K562 (cell line): ENCODE measurements around the gene GATC. TPM values are rescaled to one million over a fixed set of nuclear protein-coding genes. Genes with fewer than 3 reads are reported as not detected.

ENCODE experiments used
- ARID2 ChIP-seq: fragments of 450-650 bp; IDR thresholded peaks from 2 replicates; pipeline ENCODE4 v1.6.1; 2017; ENCODE audit warnings: antibody characterized with exemption, mild to moderate bottlenecking
- CHD2 ChIP-seq: IDR thresholded peaks from 2 replicates; pipeline ENCODE4 v1.6.1; 2011; ENCODE audit warnings: low read depth, low read length
- FOXP1 ChIP-seq: sonication (generic); formaldehyde crosslinking; IDR thresholded peaks from 2 replicates; pipeline ENCODE4 v1.8.0; 2022; ENCODE audit warnings: mild to moderate bottlenecking, missing genetic modification reagents
- POLR2AphosphoS5 ChIP-seq: IDR thresholded peaks from 2 replicates; pipeline ENCODE4 v1.6.1; 2011; ENCODE audit warnings: mild to moderate bottlenecking, low read depth, low read length, moderate library complexity; ENCODE audit not compliant: control insufficient read depth, insufficient read depth
- PRMT5 ChIP-seq: sonication (generic); formaldehyde crosslinking; IDR thresholded peaks from 2 replicates; pipeline ENCODE4 v1.5.0; 2020; ENCODE audit warnings: missing genetic modification reagents
- XRCC5 ChIP-seq: fragments of 200-400 bp; formaldehyde crosslinking; IDR thresholded peaks from 2 replicates; pipeline ENCODE4 v1.6.1; 2017; ENCODE audit warnings: low read depth, mild to moderate bottlenecking, low read length
- ZFX ChIP-seq: sonication (generic); formaldehyde crosslinking; IDR thresholded peaks from 2 replicates; pipeline ENCODE4 v1.8.0; 2022; ENCODE audit warnings: mild to moderate bottlenecking, missing genetic modification reagents, moderate library complexity
- ZNF444 ChIP-seq: fragments of 250-450 bp; sonication (Bioruptor Pico); IDR thresholded peaks from 2 replicates; pipeline ENCODE4 v1.4.0; 2020; ENCODE audit warnings: mild to moderate bottlenecking, moderate library complexity
- polyA plus RNA-seq, 8 experiments: library from polyadenylated mRNA; depleted of rRNA in 4 of 8; stranded (reverse) in 5 of 8; unstranded in 3 of 8; fragments of >200 nt; fragmentation: Nextera tagmentation in 2 of 8; fragmentation: Illumina TruSeq in 1 of 8; extraction: Ambion mirVana in 2 of 8; extraction: Trizol in 1 of 8; gene quantifications; 2 replicates each; pipeline versions ENCODE4 v1.2.1 to v1.2.3, GENCODE V29; 2011 to 2014; ENCODE audit warnings: inconsistent platforms in 1 of 8, missing spikeins in 1 of 8
- total RNA-seq, 7 experiments: library from RNA; depleted of rRNA in 6 of 7; stranded (reverse); fragments of >200 nt in 6 of 7; fragmentation: Illumina TruSeq in 2 of 7; extraction: Trizol in 2 of 7; gene quantifications; 2 replicates each; pipeline versions ENCODE4 v1.2.1 to v1.2.3, GENCODE V29; 2011 to 2021; ENCODE audit warnings: low replicate concordance in 1 of 7
- TF ChIP-seq, protein P1 (sequence below): fragments of 450-650 bp; IDR thresholded peaks from 2 replicates; pipeline ENCODE4 v1.7.0; 2016; ENCODE audit warnings: borderline replicate concordance
- TF ChIP-seq, protein P2 (sequence below): sonication (generic); formaldehyde crosslinking; IDR thresholded peaks from 2 replicates; pipeline ENCODE4 v1.9.0; 2022; ENCODE audit warnings: mild to moderate bottlenecking, missing genetic modification reagents
- TF ChIP-seq, protein P3 (sequence below): sonication (generic); formaldehyde crosslinking; IDR thresholded peaks from 2 replicates; pipeline ENCODE4 v1.8.0; 2022; ENCODE audit warnings: missing genetic modification reagents, mild to moderate bottlenecking, borderline replicate concordance
- TF ChIP-seq, protein P4 (sequence below): fragments of 450-650 bp; formaldehyde crosslinking; IDR thresholded peaks from 2 replicates; pipeline ENCODE4 v1.4.0; 2020; ENCODE audit warnings: mild to moderate bottlenecking, moderate library complexity
- TF ChIP-seq, protein P5 (sequence below), 2 experiments: fragments of 450-650 bp; IDR thresholded peaks; 2 replicates each; pipeline ENCODE4 v1.6.1; 2016; ENCODE audit warnings: mild to moderate bottlenecking in 2 of 2, borderline replicate concordance in 1 of 2, low read depth in 1 of 2, moderate library complexity in 1 of 2

The GATC gene
- total and polyA plus RNA-seq, 9 of the 15 experiments (the other 6 are each of a cell fraction or from before 2014, with no cell fraction given): 5.8 to 52.6 (median 28.2) TPM

DNA sequence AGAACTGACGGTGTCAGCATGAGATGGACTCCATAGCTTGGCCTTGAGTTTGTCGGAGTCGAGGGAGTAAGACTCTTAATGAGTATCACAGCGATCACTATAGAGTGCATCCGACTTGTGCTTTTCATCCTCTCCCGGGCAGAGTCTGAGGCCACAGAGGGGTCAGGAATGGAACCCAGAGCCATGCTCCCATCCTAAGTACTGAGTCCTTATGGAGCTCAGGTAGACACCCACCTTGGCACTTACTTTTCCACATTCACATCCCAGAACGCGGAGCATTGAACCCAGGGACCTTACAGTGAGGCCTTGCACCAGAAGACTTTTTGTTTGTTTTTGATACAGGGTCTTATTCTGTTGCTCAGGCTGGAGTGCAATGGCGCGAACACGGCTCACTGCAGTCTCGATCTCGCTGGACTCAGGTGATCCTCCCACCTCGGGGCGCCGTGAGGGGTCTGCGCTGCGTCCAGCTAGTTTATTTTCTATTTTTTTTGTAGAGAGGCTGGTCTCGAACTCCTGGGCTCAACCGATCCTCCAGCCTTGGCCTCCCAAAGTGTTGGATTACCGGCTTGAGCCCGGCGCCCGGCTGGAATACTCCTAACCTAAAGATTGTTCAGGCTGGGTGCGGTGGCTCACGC lies 24.0 kb downstream of the GATC start (continued):
- TF ChIP-seq, protein P1, sequence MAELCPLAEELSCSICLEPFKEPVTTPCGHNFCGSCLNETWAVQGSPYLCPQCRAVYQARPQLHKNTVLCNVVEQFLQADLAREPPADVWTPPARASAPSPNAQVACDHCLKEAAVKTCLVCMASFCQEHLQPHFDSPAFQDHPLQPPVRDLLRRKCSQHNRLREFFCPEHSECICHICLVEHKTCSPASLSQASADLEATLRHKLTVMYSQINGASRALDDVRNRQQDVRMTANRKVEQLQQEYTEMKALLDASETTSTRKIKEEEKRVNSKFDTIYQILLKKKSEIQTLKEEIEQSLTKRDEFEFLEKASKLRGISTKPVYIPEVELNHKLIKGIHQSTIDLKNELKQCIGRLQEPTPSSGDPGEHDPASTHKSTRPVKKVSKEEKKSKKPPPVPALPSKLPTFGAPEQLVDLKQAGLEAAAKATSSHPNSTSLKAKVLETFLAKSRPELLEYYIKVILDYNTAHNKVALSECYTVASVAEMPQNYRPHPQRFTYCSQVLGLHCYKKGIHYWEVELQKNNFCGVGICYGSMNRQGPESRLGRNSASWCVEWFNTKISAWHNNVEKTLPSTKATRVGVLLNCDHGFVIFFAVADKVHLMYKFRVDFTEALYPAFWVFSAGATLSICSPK: no peak
- TF ChIP-seq, protein P2, sequence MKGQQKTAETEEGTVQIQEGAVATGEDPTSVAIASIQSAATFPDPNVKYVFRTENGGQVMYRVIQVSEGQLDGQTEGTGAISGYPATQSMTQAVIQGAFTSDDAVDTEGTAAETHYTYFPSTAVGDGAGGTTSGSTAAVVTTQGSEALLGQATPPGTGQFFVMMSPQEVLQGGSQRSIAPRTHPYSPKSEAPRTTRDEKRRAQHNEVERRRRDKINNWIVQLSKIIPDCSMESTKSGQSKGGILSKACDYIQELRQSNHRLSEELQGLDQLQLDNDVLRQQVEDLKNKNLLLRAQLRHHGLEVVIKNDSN: 0 out of 2 replicates have a peak, but pooled peaks have one; percentile 23
- no peak for TF ChIP-seq CHD2
- no peak for TF ChIP-seq ZNF444 (CRISPR knock-in tag)
- TF ChIP-seq XRCC5: 0 out of 2 replicates have a peak, but pooled peaks have one; percentile 2
- TF ChIP-seq, protein P3, sequence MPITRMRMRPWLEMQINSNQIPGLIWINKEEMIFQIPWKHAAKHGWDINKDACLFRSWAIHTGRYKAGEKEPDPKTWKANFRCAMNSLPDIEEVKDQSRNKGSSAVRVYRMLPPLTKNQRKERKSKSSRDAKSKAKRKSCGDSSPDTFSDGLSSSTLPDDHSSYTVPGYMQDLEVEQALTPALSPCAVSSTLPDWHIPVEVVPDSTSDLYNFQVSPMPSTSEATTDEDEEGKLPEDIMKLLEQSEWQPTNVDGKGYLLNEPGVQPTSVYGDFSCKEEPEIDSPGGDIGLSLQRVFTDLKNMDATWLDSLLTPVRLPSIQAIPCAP (CRISPR knock-in tag): no peak
- TF ChIP-seq, protein P4, sequence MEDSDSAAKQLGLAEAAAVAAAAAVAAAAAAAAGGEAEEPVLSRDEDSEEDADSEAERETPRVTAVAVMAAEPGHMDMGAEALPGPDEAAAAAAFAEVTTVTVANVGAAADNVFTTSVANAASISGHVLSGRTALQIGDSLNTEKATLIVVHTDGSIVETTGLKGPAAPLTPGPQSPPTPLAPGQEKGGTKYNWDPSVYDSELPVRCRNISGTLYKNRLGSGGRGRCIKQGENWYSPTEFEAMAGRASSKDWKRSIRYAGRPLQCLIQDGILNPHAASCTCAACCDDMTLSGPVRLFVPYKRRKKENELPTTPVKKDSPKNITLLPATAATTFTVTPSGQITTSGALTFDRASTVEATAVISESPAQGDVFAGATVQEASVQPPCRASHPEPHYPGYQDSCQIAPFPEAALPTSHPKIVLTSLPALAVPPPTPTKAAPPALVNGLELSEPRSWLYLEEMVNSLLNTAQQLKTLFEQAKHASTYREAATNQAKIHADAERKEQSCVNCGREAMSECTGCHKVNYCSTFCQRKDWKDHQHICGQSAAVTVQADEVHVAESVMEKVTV (CRISPR knock-in tag): no peak
- TF ChIP-seq, protein P5, sequence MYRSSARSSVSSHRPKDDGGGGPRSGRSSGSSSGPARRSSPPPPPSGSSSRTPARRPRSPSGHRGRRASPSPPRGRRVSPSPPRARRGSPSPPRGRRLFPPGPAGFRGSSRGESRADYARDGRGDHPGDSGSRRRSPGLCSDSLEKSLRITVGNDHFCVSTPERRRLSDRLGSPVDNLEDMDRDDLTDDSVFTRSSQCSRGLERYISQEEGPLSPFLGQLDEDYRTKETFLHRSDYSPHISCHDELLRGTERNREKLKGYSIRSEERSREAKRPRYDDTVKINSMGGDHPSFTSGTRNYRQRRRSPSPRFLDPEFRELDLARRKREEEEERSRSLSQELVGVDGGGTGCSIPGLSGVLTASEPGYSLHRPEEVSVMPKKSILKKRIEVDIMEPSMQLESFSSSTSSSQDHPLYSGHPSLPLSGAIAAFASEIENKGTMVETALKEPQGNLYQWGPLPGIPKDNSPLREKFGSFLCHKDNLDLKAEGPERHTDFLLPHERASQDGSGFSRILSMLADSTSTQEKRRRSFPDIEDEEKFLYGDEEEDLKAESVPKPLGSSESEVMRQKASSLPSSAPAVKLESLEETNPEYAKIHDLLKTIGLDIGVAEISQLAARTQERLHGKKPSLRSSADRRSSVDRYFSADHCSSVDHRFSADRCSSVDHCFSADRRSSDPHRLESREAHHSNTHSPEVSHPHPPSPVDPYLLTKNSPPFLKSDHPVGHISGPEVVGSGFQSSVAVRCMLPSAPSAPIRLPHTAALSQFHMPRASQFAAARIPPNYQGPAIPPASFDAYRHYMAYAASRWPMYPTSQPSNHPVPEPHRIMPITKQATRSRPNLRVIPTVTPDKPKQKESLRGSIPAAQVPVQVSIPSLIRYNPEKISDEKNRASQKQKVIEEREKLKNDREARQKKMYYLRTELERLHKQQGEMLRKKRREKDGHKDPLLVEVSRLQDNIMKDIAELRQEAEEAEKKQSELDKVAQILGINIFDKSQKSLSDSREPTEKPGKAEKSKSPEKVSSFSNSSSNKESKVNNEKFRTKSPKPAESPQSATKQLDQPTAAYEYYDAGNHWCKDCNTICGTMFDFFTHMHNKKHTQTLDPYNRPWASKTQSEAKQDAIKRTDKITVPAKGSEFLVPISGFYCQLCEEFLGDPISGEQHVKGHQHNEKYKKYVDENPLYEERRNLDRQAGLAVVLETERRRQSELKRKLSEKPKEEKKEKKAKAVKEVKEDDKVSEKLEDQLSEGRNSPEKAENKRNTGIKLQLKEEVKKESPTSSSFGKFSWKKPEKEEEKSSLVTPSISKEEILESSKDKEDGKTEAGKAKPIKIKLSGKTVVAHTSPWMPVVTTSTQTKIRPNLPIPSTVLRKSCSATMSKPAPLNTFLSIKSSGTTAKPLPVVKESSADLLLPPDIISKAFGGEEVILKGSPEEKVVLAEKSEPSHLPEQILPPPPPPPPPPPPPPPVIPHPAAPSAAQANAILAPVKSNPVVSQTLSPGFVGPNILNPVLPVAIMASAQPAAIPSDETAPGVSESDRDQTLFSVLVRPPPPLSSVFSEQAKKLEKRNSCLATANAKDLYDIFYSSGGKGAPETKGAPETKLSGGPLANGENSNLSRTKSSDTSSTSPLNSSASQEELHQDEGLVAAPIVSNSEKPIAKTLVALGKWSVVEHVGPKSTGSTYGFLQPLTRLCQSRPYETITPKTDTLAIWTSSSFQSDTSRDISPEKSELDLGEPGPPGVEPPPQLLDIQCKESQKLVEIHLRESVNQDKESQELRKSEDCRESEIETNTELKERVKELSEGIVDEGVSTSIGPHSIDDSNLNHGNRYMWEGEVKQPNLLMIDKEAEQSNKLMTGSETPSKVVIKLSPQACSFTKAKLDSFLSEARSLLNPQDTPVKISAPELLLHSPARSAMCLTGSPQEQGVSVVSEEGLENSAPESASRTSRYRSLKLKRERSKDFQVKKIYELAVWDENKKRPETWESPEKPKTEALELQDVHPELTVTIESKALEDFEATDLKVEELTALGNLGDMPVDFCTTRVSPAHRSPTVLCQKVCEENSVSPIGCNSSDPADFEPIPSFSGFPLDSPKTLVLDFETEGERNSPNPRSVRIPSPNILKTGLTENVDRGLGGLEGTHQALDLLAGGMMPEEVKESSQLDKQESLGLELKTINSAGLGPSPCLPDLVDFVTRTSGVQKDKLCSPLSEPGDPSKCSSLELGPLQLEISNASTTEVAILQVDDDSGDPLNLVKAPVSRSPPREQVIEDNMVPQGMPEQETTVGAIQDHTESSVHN (IDR thresholded peaks at IDR 0.05; ENCODE audit: borderline replicate concordance in 1 of 2, low read depth in 1 of 2): no peak
- TF ChIP-seq POLR2AphosphoS5: no peak
- 0 out of 2 replicates have a peak, but pooled peaks have one; percentile 4 for TF ChIP-seq FOXP1 (CRISPR knock-in tag)
- peak; percentile 67 for TF ChIP-seq ZFX
- 0 out of 2 replicates have a peak, but pooled peaks have one; percentile 1 for TF ChIP-seq ARID2
- no peak for TF ChIP-seq PRMT5 (CRISPR knock-in tag)
